Epidermal melanocyte (primary cell): ENCODE data around the gene REM2.
"Not testable (repeated sequence)": the region's sequence is repeated elsewhere in the genome, so short reads cannot be mapped to it uniquely, and the experiment has no call there.

Experiments used
- DNase-seq: peaks from one replicate; pipeline ENCODE4 v3.0.0; 2011; ENCODE audit warnings: low spot score; ENCODE audit not compliant: insufficient read length

Gene REM2

GRCh38 chr14:22896356-22896755 lies 13.3 kb downstream of the REM2 start:
- no peak for DNase-seq

GRCh38 chr14:22896760-22897159 lies 13.7 kb downstream of the REM2 start:
- DNase-seq: no peak

DNA sequence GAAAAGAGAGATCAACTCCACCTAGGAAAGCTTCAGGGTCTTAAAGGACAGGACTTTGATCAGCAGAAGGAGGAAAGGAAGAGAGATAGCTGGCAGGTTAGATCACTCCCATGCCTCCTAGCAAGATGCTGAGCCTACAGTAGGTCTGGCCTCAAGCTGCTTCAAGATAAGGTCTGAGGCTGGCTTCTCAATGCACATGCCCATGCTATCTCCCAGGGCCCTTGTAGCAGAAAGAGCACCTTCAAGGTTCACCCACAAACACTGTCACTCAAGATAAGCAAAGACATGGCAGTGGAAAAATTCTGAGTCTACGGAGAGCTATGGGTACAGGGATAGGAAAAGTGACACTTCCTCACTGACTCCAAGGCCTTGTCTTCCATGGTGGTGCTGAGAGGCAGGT lies 14.3 kb downstream of the REM2 start:
- no peak for DNase-seq

DNA sequence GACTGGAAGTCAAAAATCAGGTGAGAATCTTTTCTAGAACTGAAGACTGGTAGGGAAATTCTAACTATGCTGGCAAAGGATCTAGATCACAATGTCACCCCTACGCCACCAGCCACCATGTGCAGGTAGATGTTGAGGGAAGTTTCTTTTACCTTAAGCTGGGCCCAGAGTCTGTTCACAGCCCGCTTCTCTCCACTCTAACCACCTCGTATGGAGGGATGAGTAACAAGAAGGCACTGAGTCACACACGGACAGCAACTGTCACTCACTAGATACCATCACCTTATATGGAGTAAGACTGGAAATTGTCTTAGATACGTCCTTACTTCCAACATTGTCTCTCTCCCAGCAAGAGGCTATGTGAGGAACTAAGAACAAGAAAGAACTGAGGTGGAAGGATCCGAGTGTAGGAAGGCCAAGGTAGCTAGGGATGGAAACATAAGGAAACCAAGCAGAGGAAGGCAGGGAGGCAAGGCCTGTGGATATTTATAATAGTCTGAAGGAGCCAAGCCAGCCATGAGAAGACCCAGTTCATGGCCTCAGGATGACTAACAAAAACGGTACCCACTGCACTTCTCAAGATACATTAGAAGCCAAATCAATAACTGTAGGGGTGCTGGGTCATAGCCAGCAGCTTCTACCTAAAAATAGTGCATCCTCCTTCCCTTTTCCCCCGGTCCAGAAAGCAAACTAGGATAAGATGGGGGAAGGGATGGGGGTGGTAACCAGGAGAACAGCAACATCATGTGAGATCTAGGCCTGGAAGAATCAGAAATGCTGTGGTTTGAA lies 15.5 kb downstream of the REM2 start:
- DNase-seq: no peak

- peak; percentile 39 for DNase-seq
Observed at GRCh38 chr14:22900081-22900799, 17.2 kb downstream of the REM2 start.

GRCh38 chr14:22901799-22902198 lies 18.8 kb downstream of the REM2 start:
- no peak for DNase-seq

- no peak for DNase-seq
Observed at GRCh38 chr14:22903742-22904087, 20.7 kb downstream of the REM2 start.

DNA sequence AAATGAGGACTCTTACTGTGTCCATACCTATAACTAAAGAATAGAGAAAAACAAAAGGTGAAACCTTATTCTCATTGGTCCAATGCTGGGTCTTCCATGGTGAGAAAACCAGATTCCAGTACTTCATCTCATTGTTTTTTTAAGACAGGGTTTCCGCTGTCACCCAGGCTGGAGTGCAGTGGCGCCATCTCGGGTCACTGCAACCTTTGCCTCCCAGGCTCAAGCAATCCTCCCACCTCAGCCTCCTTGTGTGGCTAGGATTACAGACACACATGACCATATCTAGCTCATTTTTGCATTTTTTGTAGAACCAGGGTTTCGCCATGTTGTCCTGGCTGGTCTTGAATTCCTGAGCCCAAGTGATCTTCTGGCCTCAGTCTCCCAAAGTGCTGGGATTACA lies 22.6 kb downstream of the REM2 start:
- DNase-seq: no peak

GRCh38 chr14:22906073-22906472 lies 23.1 kb downstream of the REM2 start:
- no peak for DNase-seq

DNA sequence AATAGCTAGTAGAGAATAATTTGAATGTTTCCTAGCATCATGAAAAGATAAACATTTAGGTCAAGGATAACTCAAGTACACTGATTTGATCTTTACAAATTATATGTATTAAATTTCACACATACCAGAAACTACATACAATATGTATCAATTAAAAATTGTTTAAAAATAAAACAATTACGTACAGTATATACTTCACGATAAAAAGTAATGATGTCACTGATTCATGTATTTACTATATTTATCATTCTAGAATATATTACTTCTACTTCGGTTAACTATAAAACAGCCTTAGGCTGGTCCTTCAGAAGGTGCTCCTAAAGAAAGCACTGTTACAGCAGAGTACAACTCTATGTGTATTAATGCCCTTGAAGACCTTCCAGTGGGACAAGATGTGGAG lies 24.4 kb downstream of the REM2 start:
- no peak for DNase-seq

DNA sequence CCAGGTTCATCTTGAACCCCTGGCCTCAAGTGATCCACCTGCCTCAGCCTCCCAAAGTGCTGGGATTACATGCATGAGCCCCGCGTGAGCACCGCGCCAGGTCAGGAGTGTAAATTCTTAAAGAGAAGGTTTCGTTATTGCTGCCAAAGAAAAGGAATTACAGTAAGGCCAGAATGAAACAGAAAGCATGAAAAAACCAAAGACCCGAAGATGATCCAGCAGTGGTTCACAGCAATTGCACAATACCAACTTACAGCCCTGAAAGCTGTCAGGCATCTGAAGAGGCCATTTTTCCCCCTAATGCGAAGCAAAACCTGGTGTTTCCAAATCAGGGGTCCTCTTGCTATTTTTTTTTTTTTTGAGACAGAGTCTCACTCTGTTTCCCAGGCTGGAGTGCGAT lies 25.6 kb downstream of the REM2 start:
- no peak for DNase-seq

- DNase-seq: no peak
Observed at GRCh38 chr14:22910916-22911315, 27.9 kb downstream of the REM2 start.

- DNase-seq: not testable (repeated sequence)
Observed at GRCh38 chr14:22914836-22915235, 31.8 kb downstream of the REM2 start.

DNA sequence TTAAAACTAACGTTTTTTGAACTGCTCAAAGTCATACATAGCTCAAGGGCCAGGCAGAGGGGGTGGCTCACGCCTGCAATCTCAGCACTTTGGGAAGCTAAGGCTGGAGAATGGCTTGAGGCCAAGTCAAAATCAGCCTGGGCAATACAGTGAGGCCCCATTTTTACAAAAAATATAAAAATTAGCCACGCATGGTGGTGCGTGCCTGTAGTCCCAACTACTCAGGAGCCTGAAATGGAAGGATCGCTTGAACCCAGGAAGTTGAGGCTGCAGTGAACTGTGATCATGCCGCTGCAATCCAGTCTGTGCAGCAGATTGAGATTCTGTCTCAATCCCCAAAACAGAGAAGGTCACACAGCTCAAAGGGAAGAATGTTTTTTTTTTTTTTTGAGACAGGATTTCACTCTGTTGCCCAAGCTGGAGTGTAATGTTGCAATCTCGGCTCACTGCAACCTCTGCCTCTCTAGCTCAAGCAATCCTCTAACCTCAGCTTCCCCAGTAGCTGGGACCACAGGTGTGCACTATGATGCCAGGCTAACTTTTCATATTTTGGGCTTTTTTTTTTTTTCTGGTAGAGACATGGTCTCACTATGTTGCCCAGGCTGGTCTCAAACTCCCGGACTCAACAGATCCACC lies 33.0 kb downstream of the REM2 start:
- no peak for DNase-seq

DNA sequence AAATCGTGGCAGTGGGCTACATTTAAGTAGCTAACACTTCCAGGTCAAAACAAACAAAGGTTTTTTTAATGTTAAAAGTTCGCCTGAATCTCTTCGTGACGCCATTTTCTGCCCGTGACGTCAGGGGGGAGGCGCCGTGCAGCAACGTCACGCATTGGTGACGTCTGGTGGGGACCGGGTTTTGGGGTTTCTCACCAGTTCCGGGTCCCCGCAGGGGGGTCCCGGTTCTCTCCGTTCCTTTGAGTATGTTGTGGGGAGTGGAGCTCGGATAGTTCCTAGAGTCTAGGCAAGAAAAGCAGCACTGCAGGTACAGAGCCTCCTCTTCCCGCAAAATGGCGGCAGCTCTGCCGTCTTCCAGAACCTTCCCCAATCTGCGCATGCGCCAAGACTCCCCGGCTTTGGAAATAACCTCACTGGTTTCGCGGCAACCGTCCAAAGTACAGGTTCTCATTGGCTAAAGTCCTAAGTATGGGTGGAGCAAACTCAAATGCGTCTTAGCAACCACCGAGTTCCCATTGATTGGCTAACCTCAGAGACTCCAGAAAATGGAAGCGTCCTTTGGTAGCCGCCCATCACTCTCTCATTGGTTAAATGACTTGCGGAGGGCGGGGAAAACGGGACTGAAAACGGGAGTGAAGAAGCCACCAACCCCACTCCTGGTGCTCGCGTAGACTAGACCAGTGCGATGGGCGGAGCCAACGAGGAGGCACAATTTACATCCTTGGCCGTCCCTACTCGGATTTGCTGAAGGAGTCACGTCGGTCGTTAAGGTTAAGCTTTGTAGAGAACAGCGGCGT lies 36.0 kb downstream of the REM2 start, which contains the start of gene RBM23:
Gene RBM23, minus strand, starts transcription at position 346 of the 797 bp plus-strand sequence.
- peak; percentile 96 for DNase-seq

DNA sequence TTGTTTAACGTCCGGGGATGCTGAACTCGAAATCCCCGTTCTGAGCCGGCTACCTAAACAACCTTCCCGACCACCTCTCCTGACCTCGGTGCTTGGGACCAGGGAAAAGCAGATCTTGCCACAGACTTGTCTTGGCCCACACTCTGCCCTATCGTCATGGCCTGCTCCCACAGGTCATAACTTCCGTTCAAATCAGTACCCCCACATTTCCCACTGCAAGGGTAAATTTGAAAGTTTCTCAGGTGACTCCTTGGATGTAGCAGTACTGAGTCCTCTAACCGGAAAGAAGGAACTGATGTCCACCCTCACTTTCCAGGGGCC lies 36.5 kb downstream of the REM2 start:
- DNase-seq: no peak

GRCh38 chr14:22920697-22921096 lies 37.7 kb downstream of the REM2 start:
- DNase-seq: no peak

- no peak for DNase-seq
Observed at GRCh38 chr14:22922294-22922693, 39.3 kb downstream of the REM2 start.

- no peak for DNase-seq
Observed at GRCh38 chr14:22923746-22924145, 40.7 kb downstream of the REM2 start.

DNA sequence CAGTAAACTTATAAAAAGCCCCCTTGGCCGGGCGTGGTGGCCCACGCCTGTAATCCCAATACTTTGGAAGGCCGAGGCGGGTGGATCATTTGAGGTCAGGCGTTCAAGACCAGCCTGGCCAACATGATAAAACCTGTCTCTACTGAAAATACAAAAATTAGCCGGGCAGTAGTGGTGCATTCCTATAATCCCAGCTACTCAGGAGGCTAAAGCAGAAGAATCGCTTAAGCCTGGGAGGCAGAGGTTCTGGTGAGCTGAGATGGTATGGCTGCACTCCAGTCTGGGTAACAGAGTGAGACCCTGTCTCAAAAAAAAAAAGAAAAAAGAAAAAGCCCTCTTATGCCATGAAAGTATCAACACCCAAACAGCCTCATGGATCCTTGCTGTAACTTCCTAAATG lies 42.5 kb downstream of the REM2 start:
- no peak for DNase-seq

DNA sequence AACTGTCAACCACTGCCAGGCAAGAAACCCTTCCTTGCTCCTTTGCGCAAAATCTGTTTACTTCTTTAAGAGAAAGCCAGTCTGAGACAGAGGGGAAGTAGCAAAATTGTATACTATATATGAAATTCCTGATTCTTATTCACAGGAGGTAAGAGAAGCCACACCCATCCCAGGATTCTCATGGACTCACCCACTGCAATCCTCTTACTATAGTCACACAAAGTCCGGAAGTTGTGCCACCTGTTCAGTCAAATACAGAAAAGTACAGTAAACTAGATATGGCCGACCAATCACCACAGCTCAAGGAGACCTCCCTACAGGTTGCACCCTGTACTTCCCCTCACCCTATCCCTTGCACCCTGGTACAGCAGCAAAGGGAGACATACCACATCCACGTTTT lies 43.3 kb downstream of the REM2 start:
- no peak for DNase-seq
